Measurements from ENCODE around the gene VPS72.

DNA sequence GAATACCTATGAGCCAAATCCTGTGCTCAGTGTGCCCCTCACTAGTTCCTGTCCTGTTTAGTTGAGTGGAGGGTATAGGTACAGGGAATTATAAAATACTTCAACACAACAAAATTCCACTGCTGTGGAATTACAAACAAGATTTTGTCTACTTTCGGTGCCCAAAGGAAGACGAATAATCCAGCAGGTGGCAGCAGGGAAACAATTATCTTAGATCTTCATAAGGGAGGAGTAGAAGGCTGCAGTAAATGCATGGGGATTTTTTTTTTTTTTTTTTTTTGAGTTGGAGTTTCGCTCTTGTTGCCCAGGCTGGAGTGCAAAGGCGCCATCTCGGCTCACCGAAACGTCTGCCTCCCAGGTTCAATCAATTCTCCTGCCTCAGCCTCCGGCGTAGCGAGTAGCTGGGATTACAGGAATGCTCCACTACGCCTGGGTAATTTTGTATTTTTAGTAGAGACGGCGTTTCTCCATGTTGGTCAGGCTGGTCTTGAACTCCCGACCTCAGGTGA is 6.3 kb upstream of the VPS72 start:
- TF ChIP-seq SNAI2 (CRISPR knock-in tag; IDR thresholded peaks at IDR 0.05) (no peak), ZNF70 (CRISPR knock-in tag; IDR thresholded peaks at IDR 0.05) (no peak)
- TF ChIP-seq, protein P1, sequence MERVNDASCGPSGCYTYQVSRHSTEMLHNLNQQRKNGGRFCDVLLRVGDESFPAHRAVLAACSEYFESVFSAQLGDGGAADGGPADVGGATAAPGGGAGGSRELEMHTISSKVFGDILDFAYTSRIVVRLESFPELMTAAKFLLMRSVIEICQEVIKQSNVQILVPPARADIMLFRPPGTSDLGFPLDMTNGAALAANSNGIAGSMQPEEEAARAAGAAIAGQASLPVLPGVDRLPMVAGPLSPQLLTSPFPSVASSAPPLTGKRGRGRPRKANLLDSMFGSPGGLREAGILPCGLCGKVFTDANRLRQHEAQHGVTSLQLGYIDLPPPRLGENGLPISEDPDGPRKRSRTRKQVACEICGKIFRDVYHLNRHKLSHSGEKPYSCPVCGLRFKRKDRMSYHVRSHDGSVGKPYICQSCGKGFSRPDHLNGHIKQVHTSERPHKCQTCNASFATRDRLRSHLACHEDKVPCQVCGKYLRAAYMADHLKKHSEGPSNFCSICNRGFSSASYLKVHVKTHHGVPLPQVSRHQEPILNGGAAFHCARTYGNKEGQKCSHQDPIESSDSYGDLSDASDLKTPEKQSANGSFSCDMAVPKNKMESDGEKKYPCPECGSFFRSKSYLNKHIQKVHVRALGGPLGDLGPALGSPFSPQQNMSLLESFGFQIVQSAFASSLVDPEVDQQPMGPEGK (CRISPR knock-in tag; IDR thresholded peaks at IDR 0.05; ENCODE audit: borderline replicate concordance) = no peak
